Hematopoietic multipotent progenitor cell treated with erythropoietin and hydrocortisone succinate and interleukin-3 and kit ligand, for 8 days (in vitro differentiated cells): ENCODE data around the gene SPRED3.
A peak's percentile ranks its signal among the peaks of the same experiment; 100 is the strongest.
"Not testable (repeated sequence)": the region's sequence is repeated elsewhere in the genome, so short reads cannot be mapped to it uniquely, and the experiment has no call there.

Source experiments
- DNase-seq: peaks from one replicate; pipeline ENCODE4 v3.0.0-alpha.2; 2015

SPRED3 gene

DNA sequence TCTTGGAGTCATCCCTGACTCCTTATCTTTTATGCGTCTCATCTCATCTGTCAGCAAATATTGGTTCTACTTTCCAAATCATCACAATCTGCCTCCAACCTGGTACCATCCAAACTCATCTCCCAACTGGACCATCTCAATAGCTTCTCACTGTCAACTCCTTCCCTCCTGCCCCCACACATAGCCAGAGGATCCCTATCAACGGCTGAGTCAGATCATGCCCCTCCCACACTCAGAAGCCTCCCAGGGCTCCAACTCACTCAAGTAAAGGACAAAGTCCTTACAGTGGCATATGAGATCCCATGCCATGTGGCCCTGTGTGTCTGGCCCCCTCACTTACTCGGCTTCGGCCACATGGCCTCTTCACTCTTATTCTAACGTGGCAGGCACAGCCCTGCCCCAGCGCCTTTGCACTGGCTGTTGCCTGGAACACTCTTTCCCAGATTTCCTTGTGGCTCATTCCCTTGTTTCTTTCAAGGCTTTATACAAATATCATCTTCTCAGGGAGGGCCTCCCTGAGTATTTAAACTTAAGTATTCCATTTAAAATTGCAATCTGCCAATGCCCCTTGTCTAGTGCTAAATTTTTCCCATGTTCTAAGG lies 4.3 kb downstream of the SPRED3 start:
- DNase-seq, result peak; percentile 59

DNA sequence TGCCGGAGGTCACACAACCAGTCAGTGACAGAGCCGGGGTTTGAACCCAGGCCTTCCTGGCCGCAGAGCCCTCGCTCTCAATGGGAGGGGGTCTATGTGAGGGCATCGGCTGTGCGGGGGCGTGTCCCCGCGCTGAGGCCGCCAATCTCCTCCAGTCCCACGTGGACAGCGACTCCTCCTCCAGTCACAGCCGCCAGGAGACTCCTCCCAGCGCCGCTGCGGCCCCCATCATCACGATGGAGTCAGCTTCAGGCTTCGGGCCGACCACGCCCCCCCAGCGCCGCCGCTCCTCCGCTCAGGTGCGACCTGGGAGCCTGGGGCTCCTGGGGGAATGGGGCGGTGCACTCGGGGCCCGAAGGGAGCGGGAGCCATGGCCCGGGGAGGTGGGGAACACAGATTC lies 6.0 kb downstream of the SPRED3 start:
- peak; percentile 58 for DNase-seq

DNA sequence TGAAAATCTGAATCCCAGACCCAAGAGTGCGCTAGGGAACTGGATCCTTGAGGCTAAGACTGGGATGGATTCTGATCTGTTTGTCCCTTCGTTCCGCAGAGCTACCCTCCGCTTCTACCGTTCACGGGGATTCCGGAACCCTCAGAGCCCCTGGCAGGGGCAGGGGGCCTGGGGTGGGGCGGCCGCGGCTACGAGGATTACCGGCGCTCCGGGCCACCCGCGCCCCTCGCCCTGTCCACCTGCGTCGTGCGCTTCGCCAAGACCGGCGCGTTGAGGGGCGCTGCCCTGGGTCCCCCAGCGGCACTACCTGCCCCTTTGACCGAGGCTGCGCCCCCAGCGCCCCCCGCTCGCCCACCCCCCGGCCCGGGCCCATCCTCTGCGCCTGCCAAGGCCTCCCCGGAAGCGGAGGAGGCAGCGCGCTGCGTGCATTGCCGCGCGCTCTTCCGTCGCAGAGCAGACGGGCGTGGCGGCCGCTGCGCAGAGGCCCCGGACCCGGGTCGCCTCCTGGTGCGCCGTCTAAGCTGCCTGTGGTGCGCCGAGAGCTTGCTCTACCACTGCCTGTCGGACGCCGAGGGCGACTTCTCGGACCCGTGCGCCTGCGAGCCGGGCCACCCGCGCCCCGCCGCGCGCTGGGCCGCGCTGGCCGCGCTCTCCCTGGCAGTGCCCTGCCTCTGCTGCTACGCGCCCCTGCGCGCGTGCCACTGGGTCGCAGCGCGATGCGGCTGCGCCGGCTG lies 7.1 kb downstream of the SPRED3 start:
- DNase-seq, result no peak

DNA sequence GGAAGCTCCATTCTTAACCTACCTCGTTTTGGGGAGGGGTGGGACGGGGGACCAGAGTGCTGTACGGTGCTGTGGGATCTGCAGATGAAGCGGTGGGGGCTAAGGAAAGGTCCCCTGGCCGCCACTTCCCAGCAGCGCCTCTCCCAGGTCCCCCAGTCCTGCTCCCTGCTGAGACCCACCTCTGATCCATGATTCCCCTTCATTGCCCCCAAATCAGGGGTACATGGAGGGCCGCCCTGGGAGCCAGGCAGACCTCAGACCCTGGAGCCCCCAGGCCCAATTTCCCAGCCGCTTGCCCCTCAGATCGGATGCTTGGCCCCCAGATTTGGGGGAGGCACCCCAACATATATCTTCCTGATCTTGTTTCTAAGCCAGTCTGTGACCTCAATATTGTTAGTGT lies 10.6 kb downstream of the SPRED3 start:
- DNase-seq, result no peak

DNA sequence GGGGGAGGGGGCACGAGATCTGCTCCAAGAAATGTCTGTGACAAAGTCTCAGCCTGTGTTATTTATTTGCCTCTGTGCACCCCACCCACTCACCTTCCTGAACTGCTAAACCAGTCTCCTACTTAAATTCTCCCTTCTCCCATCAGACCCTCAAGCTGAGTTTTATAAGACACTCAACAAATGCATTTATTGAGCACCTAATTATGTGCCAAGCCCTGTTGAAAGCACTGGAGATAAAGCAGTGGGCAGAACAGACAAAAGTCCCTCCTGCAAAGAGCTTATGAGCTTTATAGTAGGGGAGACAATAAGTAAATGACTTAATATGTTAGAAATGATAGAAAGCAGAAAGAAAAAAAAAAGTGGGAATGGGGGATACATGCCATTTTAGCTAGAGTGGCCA lies 11.0 kb downstream of the SPRED3 start:
- no peak for DNase-seq

DNA sequence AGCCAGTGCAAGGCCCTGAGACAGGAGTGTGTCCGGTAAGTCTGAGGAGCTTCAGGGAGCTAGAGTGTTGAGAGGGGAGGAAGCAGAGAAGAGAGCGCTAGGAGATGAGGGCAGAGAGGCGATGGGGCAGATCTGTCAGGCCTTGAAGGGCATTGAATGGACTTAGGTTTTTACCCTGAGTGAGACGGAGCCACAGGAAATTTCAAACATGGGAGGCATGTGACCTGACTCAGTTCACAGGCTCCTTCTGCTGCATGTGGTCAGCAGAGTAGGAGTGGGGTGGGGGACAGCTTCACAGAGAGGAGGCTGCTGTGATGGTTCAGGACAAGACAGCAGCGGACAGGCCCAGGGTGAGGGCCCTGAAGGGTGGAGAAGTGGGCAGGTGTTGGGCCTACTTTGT lies 11.9 kb downstream of the SPRED3 start:
- no peak for DNase-seq

DNA sequence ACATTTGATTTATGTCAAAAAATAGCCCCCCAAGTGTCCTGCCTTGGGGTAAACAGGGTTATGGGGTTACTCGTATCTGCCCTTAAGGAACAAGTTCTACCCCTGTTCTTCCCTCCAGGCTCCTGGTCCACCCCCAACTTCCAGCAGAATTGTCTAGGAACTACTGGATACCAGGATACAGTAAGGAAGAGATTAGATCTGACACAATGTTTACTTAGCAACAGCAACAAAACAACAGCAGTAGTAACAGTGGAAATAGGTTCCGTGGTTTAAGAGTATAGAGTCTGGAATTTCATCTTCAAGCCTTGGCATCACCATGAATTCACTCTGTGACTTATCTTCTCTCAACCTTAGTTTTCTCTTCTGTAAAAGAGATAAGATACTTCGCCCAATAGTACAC lies 12.7 kb downstream of the SPRED3 start:
- DNase-seq, result no peak

DNA sequence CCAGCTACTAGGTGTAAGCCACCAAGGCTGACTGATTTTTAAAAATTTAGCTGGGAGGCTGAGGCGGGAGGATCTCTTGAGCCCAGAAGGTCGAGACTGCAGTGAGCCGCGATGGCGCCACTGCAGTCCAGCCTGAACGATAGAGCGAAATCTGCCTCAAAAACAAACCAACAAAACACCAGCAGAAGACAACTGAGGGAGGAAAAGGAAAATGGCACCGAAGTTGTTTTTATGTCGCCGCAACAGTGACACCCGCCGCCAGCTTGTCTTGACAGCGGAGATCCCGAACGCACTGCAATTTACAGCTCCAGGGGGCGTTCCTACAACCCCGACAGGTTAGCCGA lies 14.1 kb downstream of the SPRED3 start:
- DNase-seq, result no peak

DNA sequence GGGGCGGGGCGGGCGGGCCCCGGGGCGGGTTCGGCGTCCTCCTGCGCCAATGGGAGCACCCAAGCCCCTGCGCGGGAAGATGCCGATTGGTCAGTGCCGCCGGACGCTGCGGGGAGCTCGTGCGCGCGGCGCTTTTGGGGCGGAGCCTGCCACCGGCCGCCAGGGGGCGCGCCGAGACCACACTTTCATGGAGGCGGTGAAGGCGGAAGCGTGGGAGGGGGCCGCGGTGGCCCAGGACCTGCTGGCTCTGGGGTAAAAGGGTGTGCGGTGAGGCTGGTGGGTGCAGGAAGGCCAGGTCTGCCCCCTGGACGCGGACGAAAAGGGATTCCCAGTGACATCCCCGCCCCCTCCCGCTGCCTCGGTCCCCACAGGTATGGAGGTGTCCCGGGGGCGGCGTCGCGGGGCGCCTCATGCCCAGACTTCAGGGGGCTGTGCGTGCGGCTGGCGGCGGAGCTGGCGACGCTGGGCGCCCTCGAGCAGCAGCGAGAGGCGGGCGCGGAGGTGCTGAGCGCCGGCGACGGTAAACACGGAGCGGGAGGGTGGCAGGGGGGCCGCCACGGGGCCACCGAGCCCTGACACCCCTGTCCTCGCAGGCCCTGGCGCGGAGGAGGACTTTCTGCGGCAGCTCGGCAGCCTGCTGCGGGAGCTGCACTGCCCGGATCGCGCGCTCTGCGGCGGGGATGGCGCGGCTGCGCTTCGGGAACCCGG lies 14.6 kb downstream of the SPRED3 start, which contains the start of gene FAM98C:
FAM98C (plus strand) TSS at position 127 of the 708 bp plus-strand sequence; CDS start at position 188, 61 bp downstream.
- peak; percentile 95 for DNase-seq

DNA sequence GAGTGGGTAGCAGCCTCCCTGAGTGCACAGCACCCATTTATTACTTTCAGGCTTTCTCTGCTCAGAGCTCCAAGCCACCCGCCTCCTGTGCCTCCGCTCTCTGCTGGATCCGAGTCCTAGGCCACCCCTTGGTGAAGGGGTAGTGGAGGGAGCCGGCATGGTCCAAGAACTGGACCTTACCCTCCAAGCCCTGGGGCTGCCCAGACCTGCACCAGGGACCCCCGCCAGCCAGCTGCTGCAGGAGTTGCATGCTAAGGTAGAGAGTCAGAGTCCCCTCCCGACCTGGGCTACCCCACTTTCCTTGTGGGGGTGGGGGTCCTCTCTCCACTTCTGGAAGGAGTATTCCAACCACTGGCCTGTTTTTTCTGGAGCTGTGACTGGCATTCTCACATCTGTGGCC lies 16.4 kb downstream of the SPRED3 start:
- no peak for DNase-seq

DNA sequence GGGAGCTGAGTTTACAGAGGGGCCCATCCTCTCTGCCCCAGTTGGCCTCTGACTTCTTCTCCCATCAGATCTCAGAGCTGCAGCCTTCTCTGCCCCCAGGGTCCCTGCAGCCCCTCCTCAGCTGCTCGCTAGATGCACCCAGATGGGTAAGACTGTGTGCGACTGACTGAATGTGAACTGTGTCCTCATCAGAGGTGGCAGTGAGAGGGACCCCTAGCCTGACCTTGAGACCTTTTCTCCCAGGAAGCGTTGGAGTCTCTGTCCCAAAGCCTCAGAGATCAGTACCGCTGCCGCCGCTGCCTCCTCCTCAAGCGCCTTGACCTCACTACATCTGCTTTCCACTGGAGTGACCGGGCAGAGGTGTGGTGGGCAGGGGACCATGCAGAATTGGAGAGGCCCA lies 16.8 kb downstream of the SPRED3 start:
- no peak for DNase-seq

DNA sequence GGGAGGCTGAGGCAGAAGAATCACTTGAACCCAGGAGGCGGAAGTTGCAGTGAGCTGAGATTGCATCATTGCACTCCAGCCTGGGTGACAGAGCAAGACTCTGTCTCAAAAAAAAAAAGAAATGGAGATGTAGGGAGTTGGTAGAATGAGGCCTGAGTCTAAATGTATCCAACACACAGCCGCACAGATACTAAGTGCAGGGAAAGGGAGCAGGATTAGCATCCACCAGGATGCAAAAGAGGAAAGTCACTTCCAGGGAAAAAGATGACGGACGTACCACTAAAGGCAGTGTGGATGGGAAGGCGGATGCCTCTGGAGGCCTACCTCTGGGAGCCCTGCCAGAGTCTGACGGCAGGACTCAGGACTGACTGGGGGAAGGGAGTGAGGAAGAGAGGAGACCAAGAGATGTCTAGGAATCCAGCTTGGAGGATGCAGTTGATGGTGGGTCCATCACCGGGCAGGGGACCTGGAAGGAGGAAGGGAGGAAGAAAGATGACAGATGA lies 21.2 kb downstream of the SPRED3 start:
- DNase-seq, result no peak

DNA sequence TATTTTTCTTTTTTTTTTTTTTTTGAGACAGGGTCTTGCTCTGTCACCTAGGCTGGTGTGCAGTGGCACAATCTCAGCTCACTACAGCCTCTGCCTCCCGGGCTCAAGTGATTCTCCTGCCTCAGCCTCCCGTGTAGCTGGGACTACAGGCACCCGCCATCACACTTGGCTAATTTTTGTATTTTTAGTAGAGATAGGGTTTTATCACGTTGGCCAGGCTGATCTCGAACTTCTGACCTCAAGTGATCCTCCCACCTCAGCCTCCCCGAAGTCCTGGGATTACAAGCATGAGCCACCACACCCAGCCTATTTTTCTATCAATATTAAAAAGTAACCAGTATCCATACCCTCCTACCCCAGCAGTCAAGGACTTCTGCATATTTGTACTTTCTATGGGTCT lies 21.9 kb downstream of the SPRED3 start:
- DNase-seq, result not testable (repeated sequence)

DNA sequence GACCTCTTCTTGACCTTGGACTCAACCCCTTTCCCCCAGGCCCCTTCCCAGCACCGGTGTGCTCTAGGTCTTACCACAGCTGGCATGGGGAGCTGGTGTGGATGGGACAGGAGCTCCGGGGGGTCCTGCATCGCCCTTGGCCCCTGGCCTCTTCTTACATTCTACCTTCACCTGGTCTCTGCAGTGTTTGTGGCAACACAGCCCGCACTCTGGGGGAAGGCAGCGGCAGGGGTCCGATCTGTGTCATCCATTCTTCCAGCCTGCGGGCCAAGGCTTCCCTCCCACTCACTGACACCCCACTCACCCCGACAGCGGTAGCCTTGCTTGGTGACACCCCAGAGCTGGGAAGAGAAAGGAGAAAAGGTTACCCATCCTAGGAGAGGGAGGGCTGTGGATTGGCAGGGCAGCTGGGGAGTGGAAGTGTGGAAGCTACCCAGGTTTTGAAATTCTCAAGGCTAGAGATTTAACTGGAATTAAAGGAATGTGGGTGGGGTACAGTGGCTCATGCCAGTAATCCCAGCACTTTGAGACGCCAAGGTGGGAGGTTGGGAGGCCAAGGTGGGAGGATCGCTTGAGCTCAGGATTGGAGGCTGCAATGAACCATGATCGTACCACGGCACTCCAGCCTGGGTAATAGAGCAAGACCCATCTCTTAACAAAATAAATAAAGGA lies 22.7 kb downstream of the SPRED3 start:
- DNase-seq, result no peak

DNA sequence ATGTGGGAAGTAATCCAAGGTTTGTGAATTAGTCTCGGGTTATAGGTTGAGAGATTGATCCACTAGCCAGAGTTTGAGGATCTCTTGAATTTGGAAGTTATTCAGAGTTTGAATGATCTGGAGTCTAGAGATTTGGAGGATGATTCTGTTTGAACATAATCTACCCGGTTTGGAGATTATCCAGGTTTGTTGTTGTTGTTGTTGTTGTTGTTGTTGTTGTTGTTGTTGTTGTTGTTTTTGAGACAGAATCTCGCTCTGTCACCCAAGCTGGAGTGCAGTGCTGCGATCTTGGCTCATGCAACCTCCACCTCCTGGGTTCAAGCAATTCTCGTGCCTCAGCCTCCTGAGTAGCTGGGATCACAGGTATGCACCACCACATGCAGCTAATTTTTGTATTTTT lies 23.4 kb downstream of the SPRED3 start:
- not testable (repeated sequence) for DNase-seq

DNA sequence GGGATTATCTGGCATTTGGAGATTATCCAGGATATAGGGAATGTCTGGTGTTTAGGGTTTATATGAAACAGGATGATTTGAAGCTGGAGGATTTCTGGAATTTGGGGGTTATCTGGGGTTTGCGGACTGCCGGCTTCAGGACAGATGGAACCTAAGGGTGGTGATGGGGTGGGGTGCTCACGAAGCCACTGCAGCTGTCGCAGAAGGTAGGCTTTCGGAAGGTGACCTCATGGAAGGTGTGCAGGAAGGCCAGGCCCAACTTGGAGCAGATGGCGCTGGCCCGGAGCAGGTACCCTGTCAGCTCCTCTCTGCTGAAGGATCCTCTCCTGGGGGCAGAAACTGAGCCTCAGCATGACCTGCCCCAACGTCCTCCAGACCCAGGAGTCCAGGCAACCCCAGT lies 24.0 kb downstream of the SPRED3 start:
- DNase-seq, result no peak

DNA sequence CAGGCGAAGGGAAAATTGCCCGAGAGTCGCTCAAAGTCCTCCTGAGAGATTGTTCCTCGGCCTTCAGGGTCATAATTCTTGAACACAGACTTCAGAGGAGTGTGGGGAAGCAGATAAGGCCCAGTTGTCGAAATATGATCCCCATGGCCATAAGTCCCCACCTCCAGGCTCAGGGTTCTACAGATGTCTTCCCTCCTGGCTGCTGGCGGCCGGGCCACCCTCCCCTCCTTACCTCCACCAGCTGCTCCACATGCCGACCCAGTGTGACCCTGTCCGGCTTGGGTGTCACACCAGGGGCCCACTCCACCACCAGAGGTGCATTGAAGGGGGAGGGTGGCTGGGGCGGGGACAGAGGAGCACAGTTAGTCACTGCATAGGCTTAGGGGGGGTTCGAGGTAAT lies 24.5 kb downstream of the SPRED3 start:
- no peak for DNase-seq

DNA sequence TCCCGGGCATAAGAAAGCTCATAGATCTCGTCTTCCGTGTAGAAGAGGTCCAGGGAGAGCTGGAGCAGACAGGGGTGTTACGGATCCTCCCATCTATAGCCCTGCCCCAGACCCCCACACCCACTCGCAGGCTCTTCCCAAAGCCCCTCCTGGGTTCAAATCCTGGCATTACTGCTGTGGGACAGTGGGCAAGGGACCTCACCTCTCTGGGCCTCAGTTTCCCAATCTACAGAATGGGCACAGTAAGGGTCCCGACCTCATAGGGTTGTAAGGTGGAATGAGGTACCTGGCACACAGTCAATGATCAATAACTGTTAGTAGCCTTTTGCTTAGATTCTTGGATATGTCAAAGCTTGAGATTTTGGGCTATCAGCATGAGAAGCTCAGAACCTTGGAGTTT lies 24.9 kb downstream of the SPRED3 start:
- no peak for DNase-seq

DNA sequence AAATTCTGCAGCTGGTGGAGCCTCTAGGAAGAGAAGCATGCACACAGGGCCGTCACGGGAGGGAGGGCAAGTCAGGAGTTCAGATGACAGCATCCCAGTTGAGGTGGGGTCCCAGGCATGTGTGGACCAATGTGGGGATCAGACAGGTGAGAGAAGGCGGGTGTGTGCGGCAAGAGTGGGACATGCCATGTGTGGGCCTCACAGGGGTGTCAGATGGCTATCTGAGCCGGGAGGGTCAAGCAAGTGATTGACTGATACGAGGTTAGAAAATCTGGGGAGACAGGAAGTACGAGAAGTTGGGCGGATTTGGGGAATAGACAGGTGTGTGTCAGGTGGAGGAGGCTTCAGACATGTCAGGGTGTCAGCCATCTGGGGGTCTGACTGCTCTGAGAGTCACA lies 28.6 kb downstream of the SPRED3 start:
- DNase-seq, result no peak

DNA sequence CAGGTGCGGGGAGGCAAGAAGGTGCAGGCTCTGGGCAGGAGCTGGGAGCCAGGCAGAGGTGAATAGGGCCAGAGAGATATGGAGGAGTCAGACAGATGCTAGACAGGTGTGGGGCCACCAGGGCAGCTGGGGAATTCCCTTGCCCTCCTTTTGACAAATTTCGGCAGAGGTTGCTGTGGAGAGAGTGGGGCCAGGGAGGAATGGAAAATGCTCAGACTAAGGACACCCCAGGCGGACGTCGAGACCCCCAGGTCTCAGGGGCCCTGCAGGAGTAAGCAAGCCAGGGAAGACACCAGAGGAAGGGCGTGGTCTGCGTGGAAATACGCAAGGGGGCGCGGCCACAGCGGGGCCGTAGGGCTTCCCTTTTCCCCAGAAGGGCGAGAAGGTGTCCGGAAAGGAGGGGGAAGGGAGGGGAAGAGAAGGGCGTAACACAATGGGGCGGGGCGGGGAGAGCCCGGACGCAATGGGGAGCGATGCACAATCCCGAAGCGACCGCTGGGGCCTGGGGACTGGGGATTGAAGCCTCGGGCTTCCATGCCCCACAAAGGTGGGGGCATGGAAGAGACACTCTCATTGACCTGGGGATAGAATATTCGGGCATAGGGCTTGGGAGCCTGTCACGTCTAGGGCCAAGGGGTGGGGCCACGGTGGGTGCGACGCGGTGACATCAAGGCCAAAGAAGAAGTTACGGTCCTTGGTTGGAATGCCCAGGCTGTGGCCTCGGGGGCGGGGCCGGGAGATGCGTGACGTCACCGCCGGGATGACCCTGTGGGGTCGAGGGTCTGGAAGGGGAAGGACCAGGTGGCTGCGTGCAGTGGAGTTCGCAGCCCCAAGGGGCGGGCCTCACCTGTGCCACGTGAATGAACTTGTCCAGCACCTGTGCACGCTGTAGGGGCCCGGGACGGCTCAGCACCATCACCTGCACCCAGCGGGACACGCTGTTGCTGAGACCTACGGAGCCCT lies 29.3 kb downstream of the SPRED3 start:
- DNase-seq, result peak; percentile 55

DNA sequence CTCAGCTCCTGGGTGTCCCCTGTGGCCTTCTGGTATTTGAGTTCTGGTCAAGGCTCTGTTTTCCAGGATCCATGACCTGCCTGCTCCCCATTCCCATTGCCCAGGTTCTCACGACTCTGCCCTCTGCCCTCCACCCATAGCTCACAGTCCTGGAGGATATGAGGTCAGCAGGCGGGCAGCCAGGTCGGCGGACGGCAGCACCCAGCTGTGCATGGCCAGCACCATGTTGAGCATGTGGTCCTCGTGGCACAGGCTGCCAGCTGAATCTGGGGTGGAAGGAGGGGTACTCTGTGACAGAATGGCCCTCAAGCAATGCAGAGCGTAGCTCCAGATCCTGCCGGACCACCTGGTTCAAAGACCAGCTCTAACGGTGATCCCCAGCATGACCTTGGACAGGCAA lies 32.4 kb downstream of the SPRED3 start:
- DNase-seq, result no peak

DNA sequence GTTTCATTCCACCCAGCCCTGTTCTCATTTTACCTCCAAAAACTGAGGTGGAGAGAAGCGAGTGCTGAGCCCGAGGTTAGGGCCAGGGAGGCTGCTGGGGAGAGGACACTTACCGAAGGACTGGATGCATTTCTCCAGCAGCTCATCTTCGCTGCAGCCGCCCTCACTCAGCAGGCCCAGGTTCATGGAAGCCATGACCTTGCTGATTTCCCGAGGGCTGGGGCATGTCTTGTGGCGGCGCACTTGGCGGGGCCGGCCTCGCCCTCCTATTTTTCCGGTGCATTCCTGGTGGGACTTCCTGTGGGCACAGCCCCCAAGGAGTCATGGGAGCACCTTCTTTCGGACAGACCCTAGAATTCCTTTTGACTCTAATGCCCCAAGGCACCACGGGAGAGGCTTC lies 33.4 kb downstream of the SPRED3 start:
- DNase-seq, result no peak
